Measurements from ENCODE around the gene JAK1.

- TF ChIP-seq CTCF (IDR thresholded peaks at IDR 0.05; ENCODE audit: poor library complexity, severe bottlenecking) (no peak), RAD21 (conservative IDR thresholded peaks at IDR 0.05) (no peak), REST (IDR thresholded peaks at IDR 0.05; ENCODE audit: borderline replicate concordance) (no peak)
Measured at GRCh38 chr1:64838486-64838885, 127.9 kb downstream of the JAK1 start.
